ENCODE data around the gene PRC1.
"Not testable (repeated sequence)": the region's sequence is repeated elsewhere in the genome, so short reads cannot be mapped to it uniquely, and the experiment has no call there.

The PRC1 gene

DNA sequence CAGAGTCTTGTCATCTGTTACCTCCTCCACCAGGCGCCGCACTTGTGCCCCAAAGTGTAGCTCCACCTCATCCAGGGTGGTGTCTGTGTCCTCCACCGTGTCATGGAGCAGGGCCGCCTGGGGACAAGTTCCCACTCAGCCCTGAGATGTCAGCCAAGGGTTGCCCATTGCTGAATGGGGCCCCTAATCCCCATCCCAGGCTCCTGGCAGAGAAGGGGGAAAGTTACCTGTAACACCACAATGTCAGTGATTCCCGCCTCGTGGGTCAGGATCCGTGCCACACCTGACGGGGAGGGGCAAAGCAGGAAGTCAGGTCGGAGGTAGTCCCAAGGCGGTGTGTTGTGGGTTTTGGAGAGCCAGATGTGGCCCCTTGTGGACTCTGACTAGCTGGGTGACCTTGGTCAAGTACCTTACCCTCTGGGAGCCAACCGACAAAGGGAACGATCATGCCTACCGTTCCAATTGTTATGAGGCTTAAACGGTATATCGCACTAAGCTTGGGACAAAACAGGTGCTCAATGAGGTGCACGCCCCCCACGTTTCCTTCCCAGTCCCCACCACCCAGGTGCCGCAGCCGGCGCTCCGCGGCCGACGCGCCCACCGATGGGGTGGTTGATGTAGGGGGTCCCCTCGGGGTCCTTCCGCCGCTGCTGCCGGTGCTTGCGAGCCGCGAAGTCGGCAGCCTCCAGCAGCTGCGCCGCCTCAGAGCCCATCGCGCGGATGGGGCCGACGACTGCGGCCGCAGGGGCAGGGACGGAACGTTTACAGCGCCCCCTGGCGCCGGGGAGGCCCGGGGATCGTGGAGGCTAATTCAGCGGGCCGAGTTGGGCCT lies 62.3 kb downstream of the PRC1 start, which contains the start of gene HDDC3:
Gene HDDC3, minus strand, starts transcription at position 722 of the 832 bp plus-strand sequence. Its CDS starts 9 bp downstream, at position 713.
- DNase-seq = peak; percentile 90

DNA sequence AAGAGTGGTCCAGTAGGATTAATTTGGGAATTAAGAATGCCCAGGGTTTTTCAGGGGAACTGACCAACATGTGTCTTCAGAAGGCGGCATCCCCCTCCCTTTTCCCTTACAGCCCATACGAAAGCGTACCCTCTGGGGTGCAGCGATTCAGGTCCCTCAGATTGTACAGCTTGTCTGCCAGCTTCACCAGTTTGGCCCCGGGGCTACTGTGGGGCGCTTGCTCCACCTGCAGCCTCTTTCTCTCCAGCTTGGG lies 62.8 kb downstream of the PRC1 start:
- DNase-seq = no peak

DNA sequence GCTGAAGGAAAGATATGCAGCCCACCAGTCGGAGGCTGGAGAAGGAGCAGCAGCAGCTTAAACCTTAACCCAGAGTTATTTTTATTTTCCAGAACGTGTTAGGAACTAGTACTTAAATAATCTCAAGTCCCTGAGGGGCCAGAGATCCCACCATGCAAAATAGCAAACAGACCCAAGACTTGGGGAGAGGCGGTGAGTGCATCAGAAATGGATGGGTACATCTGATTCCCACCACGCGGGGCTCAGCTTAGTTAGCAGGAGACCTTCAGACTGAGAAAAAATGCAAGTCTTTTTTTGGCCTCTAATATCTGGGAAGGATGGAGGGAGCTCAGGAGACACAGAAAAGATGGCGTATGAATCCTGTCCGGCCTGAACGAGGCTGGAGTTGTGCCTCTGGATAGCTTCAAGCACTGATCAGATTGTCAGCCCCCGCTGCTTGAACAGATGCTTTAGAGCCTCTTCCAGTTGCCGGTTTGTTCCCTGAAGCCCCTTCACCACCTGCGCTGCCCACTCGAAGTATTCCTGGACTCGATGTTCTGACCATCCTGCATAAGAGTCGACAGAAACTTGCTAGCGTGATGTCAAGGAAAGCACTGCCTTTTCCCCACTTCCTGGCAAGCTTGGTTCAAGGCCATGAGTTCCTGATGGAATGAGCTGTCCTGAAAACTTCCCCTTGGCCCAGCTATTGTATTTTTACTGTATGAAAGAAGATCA lies 63.3 kb downstream of the PRC1 start:
- no peak for DNase-seq

DNA sequence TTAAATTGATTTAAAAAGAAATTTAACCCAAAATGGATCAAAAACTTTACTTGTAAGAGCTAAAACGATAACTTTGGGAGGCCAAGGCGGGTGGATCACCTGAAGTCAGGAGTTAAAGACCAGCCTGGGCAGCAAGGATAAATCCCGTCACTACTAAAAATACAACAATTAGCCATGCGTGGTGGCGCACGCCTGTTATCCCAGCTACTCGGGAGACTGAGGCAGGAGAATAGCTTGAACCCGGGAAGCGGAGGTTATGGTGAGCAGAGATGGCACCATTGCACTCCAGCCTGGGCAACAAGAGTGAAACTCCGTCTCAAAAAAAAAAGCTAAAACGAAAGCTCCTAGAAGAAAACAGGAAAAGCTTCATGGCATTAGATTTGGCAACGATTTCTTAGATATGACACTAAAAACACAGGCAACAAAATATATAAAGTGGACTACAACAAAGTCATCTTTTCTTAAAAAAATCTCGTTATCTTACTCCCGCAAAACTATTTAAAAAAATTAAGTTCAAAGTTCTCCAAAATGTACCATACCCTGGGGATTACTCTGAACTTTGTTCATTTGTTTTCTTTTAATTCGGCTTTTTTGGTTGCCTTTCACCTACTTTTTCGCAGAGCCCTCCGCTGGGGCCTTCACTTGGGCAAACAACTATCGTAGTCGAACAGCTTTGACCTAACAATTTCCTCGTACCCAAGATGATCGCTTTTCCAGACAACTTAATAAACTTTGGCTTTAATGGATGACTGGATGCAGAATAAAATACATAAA lies 64.9 kb downstream of the PRC1 start:
- DNase-seq = no peak

DNA sequence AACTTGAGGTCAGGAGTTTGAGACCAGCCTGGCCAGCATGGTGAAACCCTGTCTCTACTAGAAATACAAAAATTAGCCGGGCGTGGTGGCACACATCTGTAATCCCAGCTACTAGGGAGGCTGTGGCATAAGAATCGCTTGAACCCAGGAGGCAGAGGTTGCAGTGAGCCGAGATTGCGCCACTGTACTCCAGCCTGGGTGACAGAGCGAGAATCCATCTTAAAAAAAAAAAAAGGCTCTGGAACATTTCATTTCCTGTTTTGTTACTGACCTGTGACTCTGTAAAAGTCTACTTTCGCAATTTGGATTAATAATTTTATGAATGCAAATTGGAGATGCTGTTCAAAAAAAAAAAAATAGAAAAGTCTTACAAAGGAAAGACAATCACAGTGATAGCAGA lies 66.2 kb downstream of the PRC1 start:
- not testable (repeated sequence) for DNase-seq

DNA sequence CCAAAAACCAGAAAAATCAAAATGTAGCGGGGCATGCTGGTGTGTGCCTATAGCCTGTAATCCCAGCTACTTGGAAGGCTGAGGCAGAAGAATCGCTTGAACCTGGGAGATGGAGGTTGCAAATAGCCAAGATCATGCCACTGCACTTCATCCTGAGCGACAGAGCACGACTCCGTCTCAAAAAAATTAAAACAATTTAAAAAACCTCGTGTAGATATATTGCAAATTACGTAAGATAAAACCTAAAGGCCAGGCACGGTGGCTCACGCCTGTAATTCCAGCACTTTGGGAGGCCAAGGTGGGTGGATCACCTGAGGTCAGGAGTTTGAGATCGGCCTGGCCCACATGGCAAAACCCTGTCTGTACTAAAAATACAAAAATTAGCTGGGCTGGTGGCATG lies 67.6 kb downstream of the PRC1 start:
- DNase-seq = not testable (repeated sequence)

DNA sequence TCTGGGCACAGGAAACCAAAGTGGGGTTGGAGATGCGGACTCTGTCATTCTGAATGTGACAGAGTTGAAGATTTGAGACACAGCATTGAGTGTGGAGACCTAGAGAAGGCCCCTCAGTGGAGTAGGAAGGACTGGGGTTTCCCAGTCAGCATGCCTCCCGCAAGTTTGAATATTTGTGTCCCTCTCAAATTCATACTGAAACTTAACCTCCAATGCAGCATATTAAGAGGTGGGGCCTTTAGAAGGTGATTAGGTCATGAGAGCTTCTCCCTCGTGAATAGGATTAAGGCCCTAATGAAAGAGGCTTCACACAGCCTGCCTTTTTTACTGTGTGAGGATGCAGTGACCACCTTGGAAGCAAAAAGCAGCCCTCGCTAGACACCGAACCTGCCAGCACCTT lies 70.0 kb downstream of the PRC1 start:
- DNase-seq = no peak

DNA sequence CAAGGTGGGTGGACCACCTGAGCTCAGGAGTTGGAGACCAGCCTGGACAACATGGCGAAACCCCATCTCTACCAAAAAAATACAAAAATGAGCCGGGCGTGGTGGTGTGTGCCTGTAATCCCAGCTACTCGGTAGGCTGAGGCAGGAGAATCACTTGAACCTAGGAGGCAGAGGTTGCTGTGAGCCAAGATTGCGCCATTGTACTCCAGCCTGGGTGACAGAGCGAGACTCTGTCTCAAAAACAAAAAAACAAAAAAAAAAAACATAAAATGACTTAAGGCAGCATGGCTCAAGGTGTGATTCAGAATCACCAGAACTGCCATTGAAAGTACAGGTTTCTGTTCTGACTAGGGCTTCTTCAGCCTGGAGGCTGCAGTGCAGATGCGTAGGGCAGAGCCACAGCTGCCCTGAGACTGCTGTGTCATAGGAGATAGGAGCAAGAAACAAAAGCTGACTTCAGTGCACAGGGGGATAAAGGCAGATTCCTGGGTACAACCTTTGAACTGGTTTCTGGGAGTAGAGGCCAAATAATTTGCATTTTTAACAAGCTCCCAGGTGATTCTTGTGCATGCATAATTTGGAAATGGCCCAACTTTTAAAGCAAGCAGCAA lies 71.5 kb downstream of the PRC1 start:
- DNase-seq = not testable (repeated sequence)

DNA sequence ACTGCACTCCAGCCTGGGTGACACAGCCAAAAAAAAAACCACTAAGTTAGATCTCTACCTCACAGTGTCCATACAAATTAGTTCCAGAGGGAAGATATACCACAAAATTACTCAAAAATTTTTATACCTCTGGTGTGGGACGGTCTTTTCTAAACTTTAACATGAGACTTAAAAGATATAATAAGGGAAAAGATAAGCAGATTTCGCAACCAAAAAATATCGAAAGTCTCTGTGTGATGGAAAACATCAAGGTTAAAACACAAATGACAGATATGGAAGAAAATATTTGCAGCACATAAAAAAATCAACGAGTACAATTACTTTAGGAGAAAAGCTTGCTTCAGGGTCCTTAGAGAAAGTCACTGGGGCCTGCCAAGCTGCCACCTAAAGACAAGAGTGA lies 72.4 kb downstream of the PRC1 start:
- DNase-seq = no peak

DNA sequence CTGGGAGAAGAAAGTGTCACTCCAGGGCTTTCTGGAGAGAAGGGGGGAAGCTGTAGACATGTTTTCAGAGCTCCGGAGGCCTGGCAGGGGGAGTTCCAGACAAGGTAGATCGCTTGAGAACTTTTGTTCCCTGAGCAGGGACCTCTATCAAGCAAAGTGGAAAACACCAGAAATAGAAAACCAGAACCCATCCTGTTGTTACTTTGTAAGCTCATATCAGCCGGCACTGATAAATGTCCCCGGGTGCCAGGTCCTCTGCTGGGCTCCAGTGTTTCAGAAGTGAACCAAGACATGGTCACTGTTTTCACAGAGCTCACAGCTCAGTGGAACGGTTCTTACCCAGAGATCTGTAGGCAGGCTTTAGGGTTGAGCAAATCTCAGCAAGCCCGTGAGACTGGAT lies 75.5 kb downstream of the PRC1 start:
- no peak for DNase-seq

DNA sequence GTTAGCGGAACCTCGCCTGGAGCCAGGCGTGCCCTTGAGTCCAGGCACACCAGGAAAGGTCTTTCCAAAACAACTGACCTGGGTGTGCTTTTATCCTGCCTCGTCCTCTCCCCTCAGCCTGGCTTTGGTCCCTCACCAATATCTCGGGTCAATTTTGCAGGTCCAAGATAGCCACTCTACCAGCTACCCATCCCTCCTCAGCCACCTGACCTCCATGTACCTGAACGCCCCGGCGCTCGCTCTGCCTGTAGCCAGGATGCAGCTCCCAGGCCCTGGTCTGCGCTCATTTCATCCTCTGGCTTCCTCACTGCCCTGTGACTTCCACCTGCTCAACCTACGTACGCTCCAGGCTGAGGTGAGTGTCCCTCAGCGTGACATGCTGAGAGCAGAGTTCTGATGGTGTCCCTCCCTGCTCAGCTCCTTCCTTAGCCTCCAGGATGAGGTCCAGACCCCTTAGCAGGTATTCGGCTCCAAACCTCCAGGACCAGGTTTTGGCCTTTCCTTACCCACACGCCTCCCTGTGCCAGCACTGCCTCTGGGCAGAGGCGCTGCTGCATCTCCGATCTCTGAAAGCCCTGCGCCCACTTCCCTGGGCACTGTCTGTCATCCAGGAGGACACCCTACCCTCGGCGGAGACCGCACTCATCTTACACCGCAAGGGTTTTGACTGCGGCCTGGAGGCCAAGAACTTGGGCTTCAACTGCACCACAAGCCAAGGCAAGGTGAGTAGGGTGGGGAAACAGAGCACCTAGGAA lies 76.1 kb downstream of the PRC1 start:
- DNase-seq = no peak

DNA sequence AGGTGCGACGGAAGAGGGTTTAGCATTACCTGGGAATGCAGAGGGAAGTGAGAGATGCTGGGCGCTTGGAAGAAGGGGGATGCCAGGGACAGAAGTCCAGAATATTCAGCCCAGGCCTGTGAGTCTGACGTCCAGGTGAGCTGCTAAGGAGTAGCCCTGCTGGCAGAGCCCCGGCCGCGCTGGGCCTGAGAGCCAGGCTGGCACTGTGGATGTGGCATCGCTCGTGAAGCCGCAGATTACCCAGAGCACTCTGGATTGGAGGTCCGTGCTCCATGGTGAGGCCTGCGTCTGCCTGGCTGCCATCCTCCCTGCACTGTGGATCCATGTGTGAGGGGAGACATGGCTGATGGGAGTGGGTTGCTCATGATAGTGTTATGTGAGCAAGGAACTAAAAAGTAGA lies 76.8 kb downstream of the PRC1 start:
- no peak for DNase-seq

DNA sequence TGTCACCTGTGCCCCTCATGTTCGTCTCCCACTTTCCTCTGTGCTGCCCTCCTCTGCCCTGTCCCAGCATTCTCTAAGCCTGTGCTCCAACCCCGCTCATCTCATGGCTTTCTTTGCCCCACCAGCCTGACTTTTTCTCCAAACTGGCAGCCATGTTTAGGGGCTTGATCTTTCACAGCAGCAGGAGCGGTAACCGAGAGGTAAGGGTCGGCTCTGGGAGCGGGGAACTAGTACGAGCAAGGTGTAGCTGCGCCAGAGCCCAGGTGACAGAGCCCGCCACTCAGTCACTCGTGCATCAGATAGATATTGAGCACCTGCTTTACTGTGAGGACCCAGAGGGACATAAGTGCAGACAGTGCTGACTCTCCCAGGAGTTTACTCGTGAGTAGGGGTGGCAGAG lies 77.9 kb downstream of the PRC1 start:
- DNase-seq = no peak
